ENCODE data around the gene UNG.
"Not testable (repeated sequence)": the region's sequence is repeated elsewhere in the genome, so short reads cannot be mapped to it uniquely, and the experiment has no call there.

DNA sequence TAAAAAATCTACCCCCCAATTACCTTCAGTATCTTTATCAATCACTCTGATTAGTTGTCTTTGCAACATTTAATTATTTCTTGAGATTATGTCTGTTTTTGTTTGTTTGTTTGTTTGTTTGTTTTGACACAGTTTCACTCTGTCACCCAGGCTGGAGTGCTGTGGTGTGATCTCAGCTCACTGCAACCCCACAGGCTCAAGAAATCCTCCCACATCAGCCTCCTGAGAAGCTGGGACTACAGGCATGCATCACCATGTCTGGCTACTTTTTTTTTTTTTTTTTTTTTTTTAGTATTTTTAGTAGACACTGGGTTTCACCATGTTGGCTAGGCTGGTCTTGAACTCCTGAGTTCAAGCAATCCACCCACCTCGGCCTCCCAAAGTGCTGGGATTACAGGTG, 49.7 kb downstream of the UNG start:
- TF ChIP-seq POLR2A (IDR thresholded peaks at IDR 0.05) = not testable (repeated sequence)
- TF ChIP-seq, protein P1, sequence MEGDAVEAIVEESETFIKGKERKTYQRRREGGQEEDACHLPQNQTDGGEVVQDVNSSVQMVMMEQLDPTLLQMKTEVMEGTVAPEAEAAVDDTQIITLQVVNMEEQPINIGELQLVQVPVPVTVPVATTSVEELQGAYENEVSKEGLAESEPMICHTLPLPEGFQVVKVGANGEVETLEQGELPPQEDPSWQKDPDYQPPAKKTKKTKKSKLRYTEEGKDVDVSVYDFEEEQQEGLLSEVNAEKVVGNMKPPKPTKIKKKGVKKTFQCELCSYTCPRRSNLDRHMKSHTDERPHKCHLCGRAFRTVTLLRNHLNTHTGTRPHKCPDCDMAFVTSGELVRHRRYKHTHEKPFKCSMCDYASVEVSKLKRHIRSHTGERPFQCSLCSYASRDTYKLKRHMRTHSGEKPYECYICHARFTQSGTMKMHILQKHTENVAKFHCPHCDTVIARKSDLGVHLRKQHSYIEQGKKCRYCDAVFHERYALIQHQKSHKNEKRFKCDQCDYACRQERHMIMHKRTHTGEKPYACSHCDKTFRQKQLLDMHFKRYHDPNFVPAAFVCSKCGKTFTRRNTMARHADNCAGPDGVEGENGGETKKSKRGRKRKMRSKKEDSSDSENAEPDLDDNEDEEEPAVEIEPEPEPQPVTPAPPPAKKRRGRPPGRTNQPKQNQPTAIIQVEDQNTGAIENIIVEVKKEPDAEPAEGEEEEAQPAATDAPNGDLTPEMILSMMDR (IDR thresholded peaks at IDR 0.05) = not testable (repeated sequence)

All from breast epithelium (tissue), 3 donors.